22Rv1 (cell line): ENCODE data around the gene AFDN.

ENCODE experiments used
- CTCF ChIP-seq: fragments of 450-650 bp; IDR thresholded peaks from 2 replicates; pipeline ENCODE4 v1.5.1; 2017; ENCODE audit warnings: mild to moderate bottlenecking
- ZFX ChIP-seq: fragments of 450-650 bp; IDR thresholded peaks from 2 replicates; pipeline ENCODE4 v1.6.1; 2017; ENCODE audit warnings: antibody characterized with exemption, borderline replicate concordance

- TF ChIP-seq CTCF (no peak), ZFX (no peak)
Measured at GRCh38 chr6:167965592-167966539, 139.2 kb downstream of the AFDN start.
